ENCODE measurements around the gene RNF208.

GRCh38 chr9:137247135-137247915 lies 25.3 kb upstream of the RNF208 start:
- no peak for TF ChIP-seq CTCF (IDR thresholded peaks at IDR 0.05; ENCODE audit: insufficient read depth, low read length, poor library complexity, severe bottlenecking)
- no peak for TF ChIP-seq EZH2phosphoT487 (conservative IDR thresholded peaks at IDR 0.05; ENCODE audit: low read length)
